AG09309 (cell line): Measurements from ENCODE around the gene SLC49A3.
A peak's percentile ranks its signal among the peaks of the same experiment; 100 is the strongest.

Experiments
- DNase-seq: peaks from one replicate; pipeline ENCODE4 v3.0.0-alpha.2; 2010; ENCODE audit warnings: low read depth
- H3K4me3 ChIP-seq: 2 replicates; pipeline ENCODE4 v1.5.1; 2011; ENCODE audit warnings: mild to moderate bottlenecking, low read depth, low read length, moderate library complexity; ENCODE audit not compliant: control insufficient read depth
- TF ChIP-seq, protein P1 (sequence below): IDR thresholded peaks from 2 replicates; pipeline ENCODE4 v1.5.1; 2011; ENCODE audit warnings: mild to moderate bottlenecking, low read depth, low read length, inconsistent platforms; ENCODE audit not compliant: insufficient read depth, control insufficient read depth; ENCODE audit errors: missing control alignments

Gene SLC49A3

DNA sequence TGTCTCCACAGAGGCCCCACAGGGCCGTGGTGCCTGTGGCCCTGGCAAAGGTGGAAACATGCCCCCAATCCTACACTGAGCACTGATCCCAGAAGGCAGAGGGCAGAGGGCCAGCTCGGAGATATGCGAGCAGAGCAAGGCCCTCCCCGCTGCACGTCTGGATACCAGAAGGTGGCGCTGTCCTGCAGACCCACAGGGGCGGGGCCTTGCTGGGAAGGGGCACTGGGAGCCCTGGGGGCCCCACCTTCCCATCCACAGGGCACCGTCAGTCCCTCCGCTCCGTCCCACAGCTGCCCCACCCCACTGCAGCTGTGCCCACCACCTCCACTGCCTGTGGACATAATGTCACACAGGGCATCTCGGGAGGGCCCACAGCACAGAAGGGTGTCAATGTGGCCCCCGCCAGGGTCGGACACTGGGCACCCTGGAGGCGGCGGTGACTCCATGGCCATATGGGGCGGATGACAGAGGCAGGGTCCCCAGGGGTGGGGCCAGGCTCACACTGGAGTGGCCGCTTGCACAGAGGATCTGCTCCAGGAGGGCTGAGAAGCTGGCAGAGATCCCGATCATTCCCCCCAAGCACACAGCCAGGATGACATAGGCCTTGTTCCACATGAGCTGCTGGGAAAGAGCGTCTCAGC, 4.8 kb downstream of the SLC49A3 start:
- TF ChIP-seq, protein P1, sequence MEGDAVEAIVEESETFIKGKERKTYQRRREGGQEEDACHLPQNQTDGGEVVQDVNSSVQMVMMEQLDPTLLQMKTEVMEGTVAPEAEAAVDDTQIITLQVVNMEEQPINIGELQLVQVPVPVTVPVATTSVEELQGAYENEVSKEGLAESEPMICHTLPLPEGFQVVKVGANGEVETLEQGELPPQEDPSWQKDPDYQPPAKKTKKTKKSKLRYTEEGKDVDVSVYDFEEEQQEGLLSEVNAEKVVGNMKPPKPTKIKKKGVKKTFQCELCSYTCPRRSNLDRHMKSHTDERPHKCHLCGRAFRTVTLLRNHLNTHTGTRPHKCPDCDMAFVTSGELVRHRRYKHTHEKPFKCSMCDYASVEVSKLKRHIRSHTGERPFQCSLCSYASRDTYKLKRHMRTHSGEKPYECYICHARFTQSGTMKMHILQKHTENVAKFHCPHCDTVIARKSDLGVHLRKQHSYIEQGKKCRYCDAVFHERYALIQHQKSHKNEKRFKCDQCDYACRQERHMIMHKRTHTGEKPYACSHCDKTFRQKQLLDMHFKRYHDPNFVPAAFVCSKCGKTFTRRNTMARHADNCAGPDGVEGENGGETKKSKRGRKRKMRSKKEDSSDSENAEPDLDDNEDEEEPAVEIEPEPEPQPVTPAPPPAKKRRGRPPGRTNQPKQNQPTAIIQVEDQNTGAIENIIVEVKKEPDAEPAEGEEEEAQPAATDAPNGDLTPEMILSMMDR = peak; percentile 79
- no peak for DNase-seq

GRCh38 chr4:683247-683897, 5.6 kb downstream of the SLC49A3 start:
- TF ChIP-seq, protein P1 = no peak

More for the DNA sequence above, 4.8 kb downstream of the SLC49A3 start:
- H3K4me3 ChIP-seq = no peak overlapping the region

DNA sequence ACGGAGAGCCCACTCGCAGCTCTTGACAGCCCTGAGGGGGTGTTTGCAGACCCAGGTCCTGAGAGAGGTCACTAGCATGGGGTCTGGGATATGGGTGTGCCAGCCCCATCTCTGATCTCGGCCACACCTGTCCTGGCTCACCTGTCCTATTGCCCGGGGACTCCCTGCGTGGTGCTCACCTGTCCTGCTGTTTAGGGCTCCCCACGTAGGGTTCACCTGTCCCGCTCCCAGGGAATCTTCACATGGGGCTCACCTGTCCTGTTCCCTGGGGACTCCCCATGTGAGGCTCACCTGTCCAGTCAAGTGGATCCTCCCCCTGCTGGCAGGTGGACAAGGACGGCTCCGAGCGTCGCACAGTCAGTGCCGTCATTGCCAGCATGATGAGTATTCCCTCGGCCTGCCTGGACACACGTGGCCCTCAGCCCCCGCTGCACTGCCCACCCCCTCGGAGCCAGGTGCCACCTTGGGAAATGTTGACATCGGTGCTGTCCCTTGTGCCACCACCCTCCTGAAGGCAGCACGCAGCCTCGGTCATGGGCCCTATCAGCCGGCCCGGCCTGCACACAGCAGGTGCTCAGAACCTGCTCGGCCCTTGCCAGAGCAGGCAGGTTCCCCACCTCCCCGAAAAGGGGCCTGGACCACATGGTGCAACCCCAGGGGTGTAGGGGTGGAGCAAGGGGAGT, 6.3 kb downstream of the SLC49A3 start:
- DNase-seq = no peak
- H3K4me3 ChIP-seq = no peak overlapping the region
- TF ChIP-seq, protein P1 = no peak

More at GRCh38 chr4:683247-683897, 5.6 kb downstream of the SLC49A3 start:
- no peak overlapping the region for H3K4me3 ChIP-seq
- no peak for DNase-seq

- no peak overlapping the region for H3K4me3 ChIP-seq
- TF ChIP-seq, protein P1 = no peak
- no peak for DNase-seq
These were observed 7.1 kb downstream of the SLC49A3 start for GRCh38 chr4:681736-682451.

- DNase-seq = no peak
- peak overlapping the region; percentile 40 for H3K4me3 ChIP-seq
- TF ChIP-seq, protein P1 = no peak
These were observed 7.9 kb downstream of the SLC49A3 start for GRCh38 chr4:680928-681645.

DNA sequence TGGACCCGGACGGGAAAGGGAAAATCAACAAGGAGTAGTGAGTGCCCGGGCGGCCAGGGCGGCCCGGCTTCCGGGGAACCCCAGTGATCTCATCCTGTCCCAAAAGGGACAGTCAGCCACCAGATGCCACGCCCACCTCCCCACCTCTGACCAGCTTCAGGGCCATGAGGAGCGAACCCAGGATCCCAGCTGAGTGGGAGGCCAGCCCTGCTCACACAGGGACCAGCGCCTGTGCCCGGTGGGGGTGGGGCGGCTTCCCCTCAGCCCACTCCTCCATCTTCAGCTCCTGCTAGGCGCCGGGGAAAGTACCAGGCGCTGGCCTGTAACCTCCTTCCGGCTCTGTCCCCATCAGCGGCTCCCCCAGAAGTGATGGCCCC, 8.4 kb downstream of the SLC49A3 start:
- no peak for DNase-seq
- peak overlapping the region; percentile 40 for H3K4me3 ChIP-seq
- TF ChIP-seq, protein P1 = no peak
